Embryonic facial prominence (tissue), 1 donor: ENCODE data around the gene ALKBH6.
"Not testable (repeated sequence)": the region's sequence is repeated elsewhere in the genome, so short reads cannot be mapped to it uniquely, and the experiment has no call there.

Experiments used
- DNase-seq: peaks from one replicate; pipeline ENCODE4 v3.0.0-alpha.2; 2016; ENCODE audit errors: extremely low spot score

ALKBH6 gene

DNA sequence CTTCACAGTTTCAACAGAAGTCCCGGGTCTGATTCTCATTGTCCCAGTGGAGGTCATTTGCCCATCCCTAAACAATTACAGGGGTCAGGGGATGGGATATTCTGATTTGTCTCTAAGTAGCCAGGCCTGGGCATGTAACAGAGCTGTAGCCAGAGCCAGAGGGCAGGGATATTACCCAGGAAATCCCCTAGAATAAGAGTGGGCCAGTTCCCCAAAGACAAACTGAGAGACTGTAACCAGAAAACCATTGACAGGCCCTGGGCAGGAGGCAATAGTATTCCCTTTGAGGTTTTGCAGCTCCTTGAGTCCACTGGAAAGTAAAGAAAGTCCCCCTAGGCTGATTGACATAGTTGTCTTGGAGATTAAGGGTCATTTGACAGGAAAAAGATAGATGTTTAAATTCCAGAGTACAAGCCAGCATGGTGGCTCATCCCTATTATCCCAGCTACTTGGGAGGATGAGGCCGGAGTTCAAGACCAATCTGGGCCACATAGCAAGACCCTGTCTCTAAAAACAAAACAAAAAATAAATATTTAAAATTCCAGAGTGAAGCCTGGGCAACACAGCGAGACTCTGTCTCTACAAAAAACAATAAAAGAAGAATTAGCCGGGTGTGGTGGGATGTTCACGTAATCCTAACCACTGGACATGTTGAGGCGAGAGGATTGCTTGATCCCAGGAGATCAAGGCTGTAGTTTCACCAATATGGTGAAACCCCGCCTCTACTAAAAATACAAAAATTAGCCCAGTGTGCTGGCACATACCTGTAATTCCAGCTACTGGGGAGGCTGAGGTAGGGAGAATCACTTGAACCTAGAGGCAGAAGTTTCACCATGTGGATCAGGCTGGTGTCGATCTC is 20.9 kb downstream of the ALKBH6 start:
- no peak for DNase-seq

DNA sequence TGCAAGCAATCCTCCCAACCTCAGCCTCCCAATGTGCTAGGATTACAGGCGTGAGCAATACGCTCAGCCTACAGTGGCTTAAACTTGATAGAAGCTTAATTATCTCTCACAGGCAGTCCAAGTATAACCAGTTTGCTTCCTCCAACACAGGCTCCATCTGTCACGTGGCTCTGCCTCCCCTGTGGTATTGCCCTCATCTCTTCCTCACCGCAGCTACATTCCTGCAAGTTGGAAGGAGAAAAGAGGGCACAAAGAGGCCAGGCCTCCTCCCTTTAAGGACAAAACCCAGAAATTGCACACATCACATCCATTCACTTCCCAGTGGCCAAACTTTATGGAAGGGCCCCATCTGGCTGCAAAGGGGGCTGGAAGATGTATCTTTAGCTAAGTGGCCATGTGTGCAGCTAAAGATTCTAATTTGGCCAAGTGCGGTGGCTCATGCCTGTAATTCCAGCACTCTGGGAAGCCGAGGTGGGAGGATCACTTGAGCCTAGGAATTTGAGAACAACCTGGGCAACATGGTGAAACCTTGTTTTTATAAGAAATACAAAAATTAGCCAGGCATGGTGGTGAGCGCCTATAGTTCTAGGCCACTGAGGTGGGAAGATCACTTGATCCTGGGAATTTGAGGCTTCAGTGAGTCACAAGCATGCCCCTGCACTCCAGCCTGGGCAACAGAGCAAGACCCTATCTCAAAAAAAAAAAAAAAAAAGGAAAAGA is 22.1 kb downstream of the ALKBH6 start:
- DNase-seq = no peak

DNA sequence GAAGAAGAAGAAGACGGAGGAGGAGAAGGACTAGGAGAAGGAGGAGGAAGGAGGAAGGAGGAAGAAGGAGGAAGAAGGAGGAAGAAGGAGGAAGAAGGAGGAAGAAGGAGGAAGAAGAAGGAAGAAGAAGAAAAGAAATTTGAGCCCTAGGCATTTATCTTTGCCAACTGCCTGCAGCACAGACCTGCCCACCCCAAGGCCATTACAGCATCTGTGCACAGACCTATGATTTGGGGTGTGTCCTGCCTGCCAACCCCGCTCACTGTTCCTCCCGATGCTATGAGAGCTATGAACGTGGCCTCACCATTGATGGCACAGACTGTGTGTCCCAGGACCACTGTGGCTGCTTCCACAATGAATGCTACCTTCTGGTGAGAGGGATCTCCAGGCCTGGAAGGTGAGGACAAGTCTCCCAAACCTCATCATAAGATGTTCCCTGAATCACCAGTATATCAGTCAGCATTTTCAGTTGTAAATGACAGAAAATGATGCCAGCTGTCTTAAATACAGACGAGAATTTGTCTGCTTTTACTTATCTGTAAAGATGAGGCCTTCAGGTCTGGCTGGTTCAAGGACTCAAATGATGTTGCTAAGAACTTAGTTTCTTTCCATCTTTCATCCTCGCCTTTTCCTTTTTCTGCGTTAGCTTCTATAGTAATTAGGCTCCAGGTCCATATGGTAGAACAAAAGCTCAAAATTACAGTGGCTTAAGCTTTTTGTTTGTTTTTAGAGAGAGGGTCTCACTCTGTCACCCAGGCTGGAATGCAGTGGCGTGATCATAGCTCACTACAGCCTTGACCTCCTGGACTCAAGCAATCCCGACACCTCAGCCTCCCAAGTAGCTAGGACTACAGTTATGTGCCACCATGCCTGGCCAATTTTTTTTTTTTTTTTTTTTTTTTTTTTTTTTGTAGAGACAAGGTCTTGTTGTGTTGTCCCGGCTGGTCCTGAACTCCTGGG is 23.0 kb downstream of the ALKBH6 start:
- DNase-seq = no peak

DNA sequence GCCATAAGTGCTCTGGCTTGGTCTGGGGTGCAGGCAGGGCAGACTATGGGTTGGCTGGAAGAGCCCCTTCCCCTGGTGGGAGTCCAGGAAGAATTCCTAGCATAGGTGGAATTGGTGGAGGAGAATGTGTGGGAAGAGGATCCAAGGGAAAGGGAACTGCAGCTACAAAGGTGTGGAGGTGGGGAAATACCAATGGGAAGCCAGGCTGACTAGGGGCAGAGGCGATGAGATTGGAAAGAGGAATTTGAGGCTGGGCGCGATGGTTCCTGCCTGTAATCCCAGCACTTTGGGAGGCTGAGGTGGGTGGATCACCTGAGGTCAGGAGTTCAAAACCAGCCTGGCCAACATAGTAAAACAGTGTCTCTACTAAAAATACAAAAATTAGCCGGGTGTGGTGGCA is 23.9 kb downstream of the ALKBH6 start:
- DNase-seq = no peak

DNA sequence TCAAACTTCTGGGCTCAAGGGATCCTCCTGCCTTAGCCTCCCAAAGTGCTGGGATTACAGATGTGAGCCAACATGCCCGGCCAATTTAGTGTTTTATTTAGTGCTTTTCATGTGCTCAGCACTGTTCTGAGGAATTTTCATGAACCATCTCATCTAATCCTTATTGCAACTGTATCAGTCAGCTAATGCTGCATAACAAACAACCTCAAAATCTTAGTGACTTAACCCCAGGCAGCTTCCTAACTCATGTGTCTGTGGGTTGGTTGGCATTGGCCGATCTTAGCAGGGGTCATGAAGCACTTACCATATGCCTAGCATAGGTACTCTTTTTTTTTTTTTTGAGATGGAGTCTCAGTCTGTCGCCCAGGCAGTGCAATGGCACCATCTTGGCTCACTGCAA is 25.2 kb downstream of the ALKBH6 start:
- DNase-seq = no peak

DNA sequence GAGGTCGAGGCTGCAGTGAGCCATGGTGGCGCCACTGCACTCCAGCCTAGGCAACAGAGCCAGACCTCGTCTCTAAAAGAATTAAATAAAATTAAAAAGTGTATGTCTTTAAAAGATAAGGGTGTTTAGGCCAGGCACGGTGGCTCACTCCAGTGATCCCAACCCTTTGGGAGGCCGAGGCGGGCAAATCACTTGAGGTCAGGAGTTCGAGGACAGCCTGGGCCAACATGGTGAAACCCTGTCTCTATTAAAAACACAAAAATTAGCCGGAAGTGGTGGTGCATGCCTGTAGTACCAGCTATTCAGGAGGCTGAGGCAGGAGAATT is 26.5 kb downstream of the ALKBH6 start:
- DNase-seq = no peak

GRCh38 chr19:35986664-35987570 is 27.1 kb downstream of the ALKBH6 start:
- no peak for DNase-seq

GRCh38 chr19:35986111-35986510 is 27.9 kb downstream of the ALKBH6 start:
- no peak for DNase-seq

DNA sequence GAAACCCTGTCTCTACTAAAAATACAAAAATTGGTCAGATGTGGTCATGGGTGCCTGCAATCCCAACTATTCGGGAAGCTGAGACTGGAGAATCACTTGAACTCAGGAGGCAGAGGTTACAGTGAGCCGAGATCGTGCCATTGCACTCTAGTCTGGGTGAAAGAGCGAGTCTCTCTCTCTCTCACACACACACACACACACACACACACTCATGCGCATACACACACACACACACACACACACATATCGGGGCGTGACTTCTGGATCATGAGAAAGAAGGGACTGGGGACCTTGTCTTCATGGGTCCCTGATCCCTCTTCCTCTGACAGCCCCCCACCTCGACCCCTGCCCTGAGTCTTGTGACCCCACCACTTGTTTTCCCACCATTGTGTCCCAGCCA is 30.8 kb downstream of the ALKBH6 start:
- DNase-seq = no peak

GRCh38 chr19:35980997-35981396 is 33.0 kb downstream of the ALKBH6 start:
- not testable (repeated sequence) for DNase-seq

DNA sequence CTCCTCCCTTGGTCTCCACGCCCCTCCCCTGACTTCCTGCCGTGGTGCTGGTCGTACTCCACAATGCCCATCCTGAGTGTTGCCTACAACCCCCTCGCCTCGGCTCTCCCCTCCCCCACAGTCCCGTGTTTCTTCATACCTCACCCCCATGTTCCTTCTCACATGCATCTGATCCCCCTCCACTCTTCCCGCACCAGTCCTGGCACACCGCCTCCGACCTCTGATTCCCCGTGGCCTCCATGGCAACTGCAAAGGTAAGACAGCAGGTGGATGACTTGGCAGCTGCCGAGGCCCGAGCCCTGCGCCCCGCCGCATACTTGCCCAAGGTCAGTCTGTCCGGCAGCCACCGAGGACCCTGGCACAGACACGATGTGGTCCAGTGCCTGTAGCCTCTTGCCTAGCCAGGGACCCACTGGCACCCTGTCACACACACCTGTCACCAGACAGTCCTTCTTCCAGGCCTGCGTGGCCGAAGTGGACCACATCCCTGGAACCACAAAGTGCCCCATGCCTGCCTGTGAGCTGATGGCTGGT is 35.1 kb downstream of the ALKBH6 start:
- DNase-seq = no peak

- no peak for DNase-seq
These were observed 35.7 kb downstream of the ALKBH6 start for GRCh38 chr19:35978271-35978670.

DNA sequence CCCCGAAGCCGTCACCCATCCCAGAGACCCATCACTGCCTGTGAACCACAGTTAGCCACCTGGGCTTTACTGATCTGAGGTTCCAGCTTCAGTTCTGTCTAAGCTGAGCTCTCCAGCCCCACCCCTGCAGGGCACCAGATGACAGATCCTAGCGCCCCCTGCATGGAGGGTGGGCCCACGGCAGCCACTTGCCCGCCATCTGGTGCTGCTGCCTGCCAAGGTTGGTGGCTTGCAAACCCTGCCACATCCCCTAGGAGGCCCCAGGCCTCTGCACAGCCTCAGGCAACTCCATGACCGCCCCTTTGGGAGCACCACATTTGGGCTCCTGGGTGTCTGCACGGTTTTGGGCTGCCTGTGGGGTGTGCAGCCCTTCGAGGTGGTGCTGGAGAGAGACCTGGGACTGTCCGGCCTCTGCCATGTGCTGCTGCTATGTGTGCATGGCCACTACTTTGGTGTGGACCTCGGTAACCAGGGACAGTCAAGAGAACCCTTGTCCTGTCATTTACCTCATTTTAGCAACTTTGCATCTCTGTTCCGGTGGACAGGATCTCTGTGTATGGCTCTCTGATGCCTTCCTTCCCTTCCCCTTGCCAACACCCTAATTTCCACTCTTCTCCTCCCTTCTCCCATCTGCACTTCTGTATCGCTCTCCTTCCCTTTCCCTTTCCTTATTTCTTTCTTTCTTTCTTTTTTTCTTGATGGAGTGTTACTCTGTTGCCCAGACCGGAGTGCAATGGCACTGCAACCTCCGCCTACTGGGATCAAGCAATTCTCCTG is 36.4 kb downstream of the ALKBH6 start:
- no peak for DNase-seq

DNA sequence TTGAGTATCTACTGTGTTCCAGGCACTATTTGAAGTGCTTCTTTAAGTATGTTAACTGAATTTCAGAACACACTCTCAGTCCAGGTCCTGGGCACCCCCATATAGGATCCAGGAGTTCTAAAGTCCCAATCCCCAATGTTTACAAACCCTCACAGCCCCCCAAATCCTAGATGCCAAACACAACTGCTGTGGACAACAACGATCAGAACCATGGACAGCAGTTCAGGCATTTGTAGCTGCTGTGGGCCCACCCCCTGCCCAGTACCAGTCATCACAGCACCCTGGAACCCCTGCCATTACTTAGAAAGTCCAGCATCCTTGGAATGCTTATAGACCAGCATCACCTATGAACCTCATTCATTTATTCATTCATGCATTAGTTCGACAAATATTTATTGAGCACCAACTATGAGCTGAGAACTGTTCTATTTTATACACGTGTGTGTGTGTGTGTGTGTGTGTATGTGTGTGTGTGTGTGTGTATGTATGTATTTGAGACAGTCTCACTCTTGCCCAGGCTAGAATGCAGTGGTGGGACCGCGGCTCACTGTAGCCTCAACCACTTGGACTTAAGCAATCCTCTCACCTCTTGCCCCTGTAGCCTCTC is 38.3 kb downstream of the ALKBH6 start:
- no peak for DNase-seq

- no peak for DNase-seq
These were observed 40.5 kb downstream of the ALKBH6 start for GRCh38 chr19:35973487-35973886.

DNA sequence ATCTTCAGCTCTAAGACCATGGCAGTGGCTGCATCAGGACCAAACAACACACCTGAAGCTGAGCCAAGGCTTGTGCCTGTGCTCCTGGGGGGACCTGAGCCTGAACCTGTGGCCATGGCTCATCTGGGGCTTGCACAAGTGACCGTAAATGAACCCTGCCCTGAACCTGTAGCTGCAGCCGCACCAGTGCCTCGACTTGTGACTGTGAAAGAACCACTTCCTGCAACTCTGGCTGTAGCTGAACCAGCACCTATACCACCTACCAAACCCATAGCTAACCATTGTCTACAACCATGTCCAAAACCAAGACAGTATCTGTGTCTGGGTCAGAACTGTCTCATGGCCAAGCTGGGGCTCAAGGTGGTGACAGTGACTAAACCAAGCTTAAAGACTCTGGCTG is 47.2 kb downstream of the ALKBH6 start:
- no peak for DNase-seq

- peak; percentile 37 for DNase-seq
These were observed 50.5 kb downstream of the ALKBH6 start for GRCh38 chr19:35963514-35963913.

DNA sequence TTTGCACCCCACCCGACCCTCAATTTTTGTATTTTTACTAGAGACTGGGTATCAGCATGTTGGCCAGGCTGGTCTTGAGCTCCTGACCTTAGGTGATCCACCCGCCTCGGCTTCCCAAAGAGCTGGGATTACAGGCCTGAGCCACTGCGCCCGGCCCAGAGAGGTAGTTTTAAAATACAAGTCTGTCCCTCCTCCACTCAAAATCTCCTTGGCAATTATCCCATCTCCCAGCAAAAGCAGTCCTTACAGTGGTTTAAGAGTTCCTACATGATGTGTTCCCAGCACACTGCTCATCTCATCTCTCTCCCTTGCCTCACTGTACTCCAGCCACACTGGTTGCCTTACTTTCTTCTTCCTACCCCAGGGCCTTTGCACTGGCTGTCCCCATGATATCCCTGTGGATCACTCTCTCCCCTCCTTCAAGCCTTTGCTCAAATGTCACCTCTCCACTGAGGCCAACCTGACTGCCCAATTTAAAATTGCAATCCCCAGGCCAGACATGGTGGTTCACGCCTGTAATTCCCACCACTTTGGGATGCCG is 53.5 kb downstream of the ALKBH6 start:
- DNase-seq = no peak

- DNase-seq = no peak
These were observed 54.1 kb downstream of the ALKBH6 start for GRCh38 chr19:35959968-35960320.
